Inferior parietal cortex (tissue), 1 donor: ENCODE measurements around the gene LCAT.
"Not testable (repeated sequence)": the region's sequence is repeated elsewhere in the genome, so short reads cannot be mapped to it uniquely, and the experiment has no call there.

ENCODE experiments used
- DNase-seq: peaks from one replicate; pipeline ENCODE4 v3.0.0-alpha.2; 2016; ENCODE audit errors: extremely low spot score

The LCAT gene

GRCh38 chr16:67943619-67944504 is at the start of gene LCAT:
TSS of gene LCAT (minus strand) at chr16:67944120. CDS start at chr16:67944101, 19 bp downstream.
- DNase-seq: peak; percentile 47

GRCh38 chr16:67993207-67994039 is 49.5 kb upstream of the LCAT start:
- peak; percentile 58 for DNase-seq

- DNase-seq: no peak
Measured at GRCh38 chr16:67992661-67993206, 48.8 kb upstream of the LCAT start.

- no peak for DNase-seq
Measured at GRCh38 chr16:67990018-67990386, 46.1 kb upstream of the LCAT start.

GRCh38 chr16:67989322-67990017 is 45.5 kb upstream of the LCAT start:
- DNase-seq: no peak

- no peak for DNase-seq
Measured at GRCh38 chr16:67988675-67989074, 44.8 kb upstream of the LCAT start.

GRCh38 chr16:67987460-67988160 is 43.7 kb upstream of the LCAT start:
- DNase-seq: no peak

- DNase-seq: no peak
Measured at GRCh38 chr16:67986949-67987348, 43.0 kb upstream of the LCAT start.

- DNase-seq: no peak
Measured at GRCh38 chr16:67982011-67982696, 38.2 kb upstream of the LCAT start.

GRCh38 chr16:67979955-67980678 is 36.2 kb upstream of the LCAT start, which contains the start of gene DPEP3:
TSS of gene DPEP3 (minus strand) at chr16:67980499. CDS start at chr16:67980380, 119 bp downstream.
- no peak for DNase-seq

- DNase-seq: no peak
Measured at GRCh38 chr16:67977469-67978227, 33.7 kb upstream of the LCAT start.

GRCh38 chr16:67977005-67977404 is 33.1 kb upstream of the LCAT start:
- DNase-seq: no peak

GRCh38 chr16:67976205-67976604 is 32.3 kb upstream of the LCAT start:
- DNase-seq: no peak

- no peak for DNase-seq
Measured at GRCh38 chr16:67975321-67976105, 31.6 kb upstream of the LCAT start.

GRCh38 chr16:67972285-67972684 is 28.4 kb upstream of the LCAT start:
- not testable (repeated sequence) for DNase-seq

GRCh38 chr16:67971111-67971510 is 27.2 kb upstream of the LCAT start:
- DNase-seq: no peak

- DNase-seq: no peak
Measured at GRCh38 chr16:67969254-67970039, 25.5 kb upstream of the LCAT start.
